SK-N-MC (cell line): Measurements from ENCODE around the gene JPH3.

ENCODE experiments used
- EZH2 ChIP-seq: fragments of 200-600 bp; sonication (generic); IDR thresholded peaks from one replicate; pipeline ENCODE4 v1.6.1; 2017; ENCODE audit warnings: antibody characterized with exemption
- POLR2AphosphoS5 ChIP-seq: IDR thresholded peaks from 2 replicates; pipeline ENCODE4 v1.6.1; 2012; ENCODE audit warnings: mild to moderate bottlenecking, low read depth, low read length, borderline replicate concordance

DNA sequence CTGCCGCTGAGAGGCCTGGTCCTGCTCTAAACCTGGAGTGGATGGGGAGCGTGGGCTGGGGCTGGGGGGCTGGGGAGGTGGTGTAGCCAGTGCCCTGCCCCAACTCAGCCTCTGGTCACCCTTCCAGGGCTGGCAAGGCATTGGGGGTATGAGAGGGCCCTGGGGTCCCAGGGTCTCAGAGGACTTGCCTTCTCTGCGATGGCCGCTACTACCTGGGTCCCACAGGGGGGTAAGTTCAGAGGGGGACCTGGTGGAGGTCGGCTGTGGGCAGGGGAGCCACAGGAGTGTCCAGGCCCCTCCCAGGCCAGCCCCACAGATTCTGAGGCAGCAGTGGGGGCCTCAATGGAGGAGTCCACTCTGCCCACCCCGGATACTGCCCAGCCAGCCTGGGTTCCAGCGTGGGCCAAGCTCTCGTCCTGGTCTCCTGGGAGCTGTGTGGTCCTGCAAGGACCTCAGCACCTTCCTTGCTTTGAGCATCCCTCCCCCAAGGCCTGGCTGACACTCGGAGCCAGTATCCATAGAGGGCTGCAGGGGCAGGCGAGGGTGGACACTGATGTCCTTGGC lies 20.5 kb downstream of the JPH3 start:
- no peak for TF ChIP-seq EZH2
- no peak for TF ChIP-seq POLR2AphosphoS5
